GM12878 (cell line): ENCODE results near the gene VAT1. TPM values are rescaled to one million over a fixed set of nuclear protein-coding genes. Genes with fewer than 3 reads are reported as not detected.

Source experiments
- JUNB ChIP-seq: IDR thresholded peaks from 2 replicates; pipeline ENCODE4 v1.6.1; 2016; ENCODE audit warnings: antibody characterized with exemption, mild to moderate bottlenecking
- KDM1A ChIP-seq: fragments of 200-600 bp; sonication (generic); IDR thresholded peaks from 2 replicates; pipeline ENCODE4 v1.6.1; 2016; ENCODE audit warnings: borderline replicate concordance
- KLF5 ChIP-seq: fragments of 450-650 bp; IDR thresholded peaks from 2 replicates; pipeline ENCODE4 v1.6.1; 2014; ENCODE audit warnings: mild to moderate bottlenecking; ENCODE audit not compliant: partially characterized antibody
- POLR2A ChIP-seq: IDR thresholded peaks from 2 replicates; pipeline ENCODE4 v1.6.1; 2011; ENCODE audit warnings: low read depth, mild to moderate bottlenecking, low read length
- RELB ChIP-seq: fragments of 450-650 bp; IDR thresholded peaks from 2 replicates; pipeline ENCODE4 v1.6.1; 2017; ENCODE audit warnings: low read depth, mild to moderate bottlenecking, moderate library complexity
- REST ChIP-seq: IDR thresholded peaks from 2 replicates; pipeline ENCODE4 v1.6.1; 2012; ENCODE audit warnings: mild to moderate bottlenecking, low read depth, low read length
- SIN3A ChIP-seq: IDR thresholded peaks from 2 replicates; pipeline ENCODE4 v1.6.1; 2012; ENCODE audit warnings: low read depth, low read length, improper control_type of control experiment
- SMAD5 ChIP-seq: IDR thresholded peaks from 2 replicates; pipeline ENCODE4 v1.6.1; 2016; ENCODE audit warnings: antibody characterized with exemption, low read depth
- SPI1 ChIP-seq: IDR thresholded peaks from 2 replicates; pipeline ENCODE4 v1.6.1; 2011; ENCODE audit warnings: low read depth, mild to moderate bottlenecking, low read length, moderate library complexity, borderline replicate concordance; ENCODE audit not compliant: insufficient read depth
- ZBTB11 ChIP-seq: fragments of 450-650 bp; formaldehyde crosslinking; IDR thresholded peaks from 2 replicates; pipeline ENCODE4 v1.5.0; 2022; ENCODE audit warnings: mild to moderate bottlenecking, missing genetic modification characterization
- ZBTB4 ChIP-seq: fragments of 450-650 bp; formaldehyde crosslinking; IDR thresholded peaks from 2 replicates; pipeline ENCODE4 v1.4.0; 2022; ENCODE audit warnings: mild to moderate bottlenecking, moderate library complexity
- ZNF622 ChIP-seq: fragments of 450-650 bp; IDR thresholded peaks from 2 replicates; pipeline ENCODE4 v1.6.1; 2017; ENCODE audit warnings: mild to moderate bottlenecking, inconsistent platforms
- polyA plus RNA-seq, 11 experiments: library from polyadenylated mRNA; depleted of rRNA in 4 of 11; unstranded in 6 of 11; stranded (reverse) in 5 of 11; fragments of >200 nt; fragmentation: Nextera tagmentation in 4 of 11; fragmentation: Illumina TruSeq in 1 of 11; extraction: Ambion mirVana in 4 of 11; extraction: Trizol in 1 of 11; gene quantifications; 1 replicate in 1 of 11; 2 replicates in 10 of 11; pipeline versions ENCODE4 v1.2.1 to v1.2.3, GENCODE V29; 2011 to 2016; ENCODE audit warnings: inconsistent platforms in 2 of 11, missing spikeins in 2 of 11, low read depth in 1 of 11
- total RNA-seq, 4 experiments: library from RNA; depleted of rRNA in 3 of 4; stranded (reverse); fragments of >200 nt in 3 of 4; fragmentation: Illumina TruSeq in 1 of 4; extraction: Trizol in 1 of 4; gene quantifications; 2 replicates each; pipeline versions ENCODE4 v1.2.1 to v1.2.3, GENCODE V29; 2013 to 2021
- TF ChIP-seq, protein P1 (sequence below): fragments of 450-650 bp; IDR thresholded peaks from 2 replicates; pipeline ENCODE4 v1.6.1; 2017; ENCODE audit warnings: mild to moderate bottlenecking
- TF ChIP-seq, protein P2 (sequence below): fragments of 150-350 bp; IDR thresholded peaks from 2 replicates; pipeline ENCODE4 v1.6.1; 2014; ENCODE audit warnings: mild to moderate bottlenecking, low read depth, low read length

Gene VAT1
- total and polyA plus RNA-seq, 10 of the 15 experiments (the other 5 are each of a cell fraction or from before 2014, with no cell fraction given): 5.0 to 19.8 (median 8.2) TPM

DNA sequence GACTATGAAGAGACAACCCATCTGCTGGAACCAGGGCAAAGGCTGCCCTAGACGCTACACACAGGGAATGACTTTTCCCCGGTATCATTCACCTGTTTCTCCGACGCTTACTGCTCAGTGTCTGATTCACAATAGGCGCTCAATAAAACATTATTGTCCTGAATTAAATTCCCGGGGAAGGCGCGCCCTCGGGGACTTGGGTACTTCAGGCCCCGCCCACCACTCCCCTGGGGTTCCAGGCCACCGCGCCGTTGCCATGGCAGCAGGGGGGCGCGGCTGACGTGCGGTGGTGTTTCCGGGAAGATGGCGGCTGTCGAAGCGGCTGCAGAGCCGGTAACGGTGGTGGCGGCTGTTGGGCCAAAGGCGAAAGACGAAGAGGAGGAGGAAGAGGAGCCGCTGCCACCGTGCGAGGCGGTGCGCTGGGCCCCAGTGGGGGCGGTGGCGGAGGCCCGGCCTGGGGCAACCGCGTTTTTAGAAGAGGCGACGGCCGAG is 41.9 kb downstream of the VAT1 start, which contains the start of gene RUNDC1 (continued):
- TF ChIP-seq ZBTB4 (no peak), KLF5 (peak; percentile 76), JUNB (no peak), SIN3A (peak; percentile 45; the same call in 1 of the 2 replicates), KDM1A (no peak), SPI1 (no peak), ZNF622 (no peak), SMAD5 (0 out of 2 replicates have a peak, but pooled peaks have one; percentile 29), REST (no peak), POLR2A (peak; percentile 78), RELB (peak; percentile 68; the same call in 1 of the 2 replicates), ZBTB11 (CRISPR knock-in tag) (no peak)
- TF ChIP-seq, protein P1, sequence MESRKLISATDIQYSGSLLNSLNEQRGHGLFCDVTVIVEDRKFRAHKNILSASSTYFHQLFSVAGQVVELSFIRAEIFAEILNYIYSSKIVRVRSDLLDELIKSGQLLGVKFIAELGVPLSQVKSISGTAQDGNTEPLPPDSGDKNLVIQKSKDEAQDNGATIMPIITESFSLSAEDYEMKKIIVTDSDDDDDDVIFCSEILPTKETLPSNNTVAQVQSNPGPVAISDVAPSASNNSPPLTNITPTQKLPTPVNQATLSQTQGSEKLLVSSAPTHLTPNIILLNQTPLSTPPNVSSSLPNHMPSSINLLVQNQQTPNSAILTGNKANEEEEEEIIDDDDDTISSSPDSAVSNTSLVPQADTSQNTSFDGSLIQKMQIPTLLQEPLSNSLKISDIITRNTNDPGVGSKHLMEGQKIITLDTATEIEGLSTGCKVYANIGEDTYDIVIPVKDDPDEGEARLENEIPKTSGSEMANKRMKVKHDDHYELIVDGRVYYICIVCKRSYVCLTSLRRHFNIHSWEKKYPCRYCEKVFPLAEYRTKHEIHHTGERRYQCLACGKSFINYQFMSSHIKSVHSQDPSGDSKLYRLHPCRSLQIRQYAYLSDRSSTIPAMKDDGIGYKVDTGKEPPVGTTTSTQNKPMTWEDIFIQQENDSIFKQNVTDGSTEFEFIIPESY: no peak
- TF ChIP-seq, protein P2, sequence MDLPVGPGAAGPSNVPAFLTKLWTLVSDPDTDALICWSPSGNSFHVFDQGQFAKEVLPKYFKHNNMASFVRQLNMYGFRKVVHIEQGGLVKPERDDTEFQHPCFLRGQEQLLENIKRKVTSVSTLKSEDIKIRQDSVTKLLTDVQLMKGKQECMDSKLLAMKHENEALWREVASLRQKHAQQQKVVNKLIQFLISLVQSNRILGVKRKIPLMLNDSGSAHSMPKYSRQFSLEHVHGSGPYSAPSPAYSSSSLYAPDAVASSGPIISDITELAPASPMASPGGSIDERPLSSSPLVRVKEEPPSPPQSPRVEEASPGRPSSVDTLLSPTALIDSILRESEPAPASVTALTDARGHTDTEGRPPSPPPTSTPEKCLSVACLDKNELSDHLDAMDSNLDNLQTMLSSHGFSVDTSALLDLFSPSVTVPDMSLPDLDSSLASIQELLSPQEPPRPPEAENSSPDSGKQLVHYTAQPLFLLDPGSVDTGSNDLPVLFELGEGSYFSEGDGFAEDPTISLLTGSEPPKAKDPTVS: no peak
